MM.1S (cell line): ENCODE measurements around the gene NDUFC1.

ENCODE experiments used
- DNase-seq: peaks from one replicate; pipeline ENCODE4 v3.0.0-alpha.2; 2015
- H2AFZ ChIP-seq: fragments of 300-600 bp; sonication (generic); 2 replicates; pipeline ENCODE4 v1.6.0; 2016; ENCODE audit warnings: antibody characterized with exemption, low read length
- H3F3A ChIP-seq: fragments of 300-600 bp; sonication (generic); 2 replicates; pipeline ENCODE4 v1.6.1; 2016; ENCODE audit warnings: mild to moderate bottlenecking, antibody characterized with exemption, low read length, moderate library complexity, mixed read lengths; ENCODE audit not compliant: insufficient read depth
- H3K27ac ChIP-seq: fragments of 300-600 bp; sonication (generic); 2 replicates; pipeline ENCODE4 v1.5.1; 2016; ENCODE audit warnings: mild to moderate bottlenecking, low read length
- H3K27me3 ChIP-seq: fragments of 300-600 bp; sonication (generic); replicated peaks from 2 replicates; pipeline ENCODE4 v1.6.0; 2016; ENCODE audit warnings: low read length; ENCODE audit not compliant: insufficient read depth
- H3K36me3 ChIP-seq: fragments of 300-600 bp; sonication (generic); replicated peaks from 2 replicates; pipeline ENCODE4 v1.6.1; 2016; ENCODE audit warnings: mild to moderate bottlenecking, low read length, mixed read lengths; ENCODE audit not compliant: insufficient read depth
- H3K4me1 ChIP-seq: fragments of 300-600 bp; sonication (generic); 2 replicates; pipeline ENCODE4 v1.6.1; 2016; ENCODE audit warnings: low read length, mixed read lengths
- H3K4me2 ChIP-seq: fragments of 300-600 bp; sonication (generic); 2 replicates; pipeline ENCODE4 v1.6.0; 2016; ENCODE audit warnings: low read depth, low read length
- H3K4me3 ChIP-seq: fragments of 300-600 bp; sonication (generic); 2 replicates; pipeline ENCODE4 v1.5.1; 2016; ENCODE audit warnings: low read length, mixed read lengths
- H3K79me2 ChIP-seq: fragments of 300-600 bp; sonication (generic); 2 replicates; pipeline ENCODE4 v1.6.1; 2016; ENCODE audit warnings: mixed run types, low read length, mixed read lengths
- H3K9ac ChIP-seq: fragments of 300-600 bp; sonication (generic); 2 replicates; pipeline ENCODE4 v1.6.1; 2016; ENCODE audit warnings: low read length, mixed read lengths
- H3K9me2 ChIP-seq: fragments of 300-600 bp; sonication (generic); replicated peaks from 2 replicates; pipeline ENCODE4 v1.6.1; 2016; ENCODE audit warnings: mild to moderate bottlenecking, low read length, mixed read lengths; ENCODE audit not compliant: insufficient read depth
- H3K9me3 ChIP-seq: fragments of 300-600 bp; sonication (generic); replicated peaks from 2 replicates; pipeline ENCODE4 v1.6.1; 2016; ENCODE audit warnings: mild to moderate bottlenecking, low read length, mixed read lengths; ENCODE audit not compliant: insufficient read depth
- H4K20me1 ChIP-seq: fragments of 300-600 bp; sonication (generic); 2 replicates; pipeline ENCODE4 v1.6.1; 2016; ENCODE audit warnings: mild to moderate bottlenecking, low read length, moderate library complexity, mixed read lengths; ENCODE audit not compliant: insufficient read depth
- CTCF ChIP-seq: fragments of 300-600 bp; sonication (generic); IDR thresholded peaks from 2 replicates; pipeline ENCODE4 v1.5.1; 2016; ENCODE audit warnings: antibody characterized with exemption, low read length, mixed read lengths
- EZH2 ChIP-seq: fragments of 300-600 bp; sonication (generic); optimal IDR thresholded peaks from 2 replicates; pipeline ENCODE3; 2017; ENCODE audit warnings: low read depth, mild to moderate bottlenecking, antibody characterized with exemption, low read length, mixed read lengths
- EZH2phosphoT487 ChIP-seq: fragments of 300-600 bp; sonication (generic); IDR thresholded peaks from 2 replicates; pipeline ENCODE4 v1.6.1; 2018; ENCODE audit warnings: antibody characterized with exemption, low read length

The NDUFC1 gene

GRCh38 chr4:139331185-139331584 lies 28.9 kb upstream of the NDUFC1 start:
- no peaks in the 10 kb centered on the region; the same call in none of the 2 replicates for H3K36me3 ChIP-seq

GRCh38 chr4:139330283-139330682 lies 28.0 kb upstream of the NDUFC1 start:
- no peak overlapping the region for H3K27ac ChIP-seq
- H3F3A ChIP-seq, result no peaks in the 10 kb centered on the region
- no peaks in the 10 kb centered on the region for H3K9me3 ChIP-seq
- no peaks in the 10 kb centered on the region; the same call in none of the 2 replicates for H3K36me3 ChIP-seq
- 0 out of 2 replicates have a peak, but pooled peaks cover 3% of the 10 kb centered on the region for H3K4me1 ChIP-seq
- TF ChIP-seq CTCF (no peak), EZH2 (no peak), EZH2phosphoT487 (no peak)
- H3K79me2 ChIP-seq, result peaks cover 100% of the 10 kb centered on the region
- H3K27me3 ChIP-seq, result no peaks in the 10 kb centered on the region
- H3K4me3 ChIP-seq, result no peak overlapping the region
- peaks cover 38% of the 10 kb centered on the region for H4K20me1 ChIP-seq
- no peak overlapping the region for H3K9ac ChIP-seq
- DNase-seq, result no peak
- H2AFZ ChIP-seq, result no peak overlapping the region
- no peak overlapping the region for H3K4me2 ChIP-seq
- no peaks in the 10 kb centered on the region for H3K9me2 ChIP-seq

More at GRCh38 chr4:139331185-139331584, 28.9 kb upstream of the NDUFC1 start:
- Histone ChIP-seq H3K27me3 (no peaks in the 10 kb centered on the region), H3K27ac (no peak overlapping the region), H3K4me2 (no peak overlapping the region), H2AFZ (no peak overlapping the region), H3K79me2 (peaks cover 98% of the 10 kb centered on the region), H3K9me2 (no peaks in the 10 kb centered on the region), H4K20me1 (peaks cover 32% of the 10 kb centered on the region), H3K9ac (no peak overlapping the region), H3F3A (no peaks in the 10 kb centered on the region), H3K4me1 (0 out of 2 replicates have a peak, but pooled peaks cover 3% of the 10 kb centered on the region), H3K9me3 (no peaks in the 10 kb centered on the region), H3K4me3 (no peak overlapping the region)
- no peak for DNase-seq
- TF ChIP-seq EZH2phosphoT487 (no peak), CTCF (no peak), EZH2 (no peak)

- no peaks in the 10 kb centered on the region; the same call in none of the 2 replicates for H3K36me3 ChIP-seq
- TF ChIP-seq CTCF (no peak), EZH2 (no peak), EZH2phosphoT487 (no peak)
- H3K9me2 ChIP-seq, result no peaks in the 10 kb centered on the region
- H3K9ac ChIP-seq, result no peak overlapping the region
- H3K27ac ChIP-seq, result no peak overlapping the region
- H3K79me2 ChIP-seq, result peaks cover 100% of the 10 kb centered on the region
- no peaks in the 10 kb centered on the region for H3F3A ChIP-seq
- H3K4me3 ChIP-seq, result no peak overlapping the region
- no peak for DNase-seq
- H2AFZ ChIP-seq, result no peak overlapping the region
- H4K20me1 ChIP-seq, result peaks cover 43% of the 10 kb centered on the region
- no peaks in the 10 kb centered on the region for H3K9me3 ChIP-seq
- 0 out of 2 replicates have a peak, but pooled peaks cover 3% of the 10 kb centered on the region for H3K4me1 ChIP-seq
- no peaks in the 10 kb centered on the region for H3K27me3 ChIP-seq
- H3K4me2 ChIP-seq, result no peak overlapping the region
Measured at GRCh38 chr4:139329665-139330200, 27.5 kb upstream of the NDUFC1 start.
